ENCODE results near the gene PDIA4. TPM values are rescaled to one million over a fixed set of nuclear protein-coding genes. Genes with fewer than 3 reads are reported as not detected.
"Not testable (repeated sequence)": the region's sequence is repeated elsewhere in the genome, so short reads cannot be mapped to it uniquely, and the experiment has no call there.

Gene PDIA4
- total and polyA plus RNA-seq, 2 donors from 2014 or later = 69.9 to 159 TPM

DNA sequence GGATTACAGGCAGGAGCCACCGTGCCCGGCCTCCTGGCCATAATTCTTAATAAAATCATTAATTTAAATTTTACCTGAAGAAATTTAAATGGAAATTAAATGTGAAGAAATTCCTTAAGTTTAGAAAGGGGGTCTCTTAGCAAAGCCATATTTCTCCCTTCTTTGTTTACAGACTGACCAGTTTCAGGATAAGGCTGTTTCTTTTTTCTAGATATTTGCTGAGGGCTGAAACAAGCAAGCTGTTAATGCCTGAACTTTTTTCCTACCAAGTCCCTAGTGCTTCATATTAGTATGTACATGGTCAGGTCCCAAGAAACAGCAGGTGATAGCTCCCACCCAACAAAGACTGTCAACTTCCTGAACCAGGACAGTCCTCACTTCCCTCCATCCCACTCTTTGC is 18.1 kb upstream of the PDIA4 start:
- H3K4me3 ChIP-seq (ENCODE audit: low read length in 3 of 3) = no peak overlapping the region
- peak in 1 of 5 donors; percentile 4 for DNase-seq
- H3K9ac ChIP-seq (ENCODE audit: low read length in 3 of 3) = no peak overlapping the region
- intact Hi-C loops (cut with DNase I) = no loop called here
- H3K27me3 ChIP-seq (ENCODE audit: control insufficient read depth, insufficient read depth, low read length) = no peaks in the 10 kb centered on the region
- TF ChIP-seq, protein P1, sequence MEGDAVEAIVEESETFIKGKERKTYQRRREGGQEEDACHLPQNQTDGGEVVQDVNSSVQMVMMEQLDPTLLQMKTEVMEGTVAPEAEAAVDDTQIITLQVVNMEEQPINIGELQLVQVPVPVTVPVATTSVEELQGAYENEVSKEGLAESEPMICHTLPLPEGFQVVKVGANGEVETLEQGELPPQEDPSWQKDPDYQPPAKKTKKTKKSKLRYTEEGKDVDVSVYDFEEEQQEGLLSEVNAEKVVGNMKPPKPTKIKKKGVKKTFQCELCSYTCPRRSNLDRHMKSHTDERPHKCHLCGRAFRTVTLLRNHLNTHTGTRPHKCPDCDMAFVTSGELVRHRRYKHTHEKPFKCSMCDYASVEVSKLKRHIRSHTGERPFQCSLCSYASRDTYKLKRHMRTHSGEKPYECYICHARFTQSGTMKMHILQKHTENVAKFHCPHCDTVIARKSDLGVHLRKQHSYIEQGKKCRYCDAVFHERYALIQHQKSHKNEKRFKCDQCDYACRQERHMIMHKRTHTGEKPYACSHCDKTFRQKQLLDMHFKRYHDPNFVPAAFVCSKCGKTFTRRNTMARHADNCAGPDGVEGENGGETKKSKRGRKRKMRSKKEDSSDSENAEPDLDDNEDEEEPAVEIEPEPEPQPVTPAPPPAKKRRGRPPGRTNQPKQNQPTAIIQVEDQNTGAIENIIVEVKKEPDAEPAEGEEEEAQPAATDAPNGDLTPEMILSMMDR (IDR thresholded peaks at IDR 0.05; ENCODE audit: borderline replicate concordance, extremely low read depth, insufficient read depth) = no peak
- FAIRE-seq = no peak
- H3K27ac ChIP-seq (ENCODE audit: low read depth in 2 of 2, low read length in 2 of 2) = no peak overlapping the region
- no peaks in the 10 kb centered on the region for H3K4me1 ChIP-seq (ENCODE audit: control insufficient read depth in 2 of 3, insufficient read depth in 2 of 3, low read depth in 1 of 3, low read length in 3 of 3)
- no peaks in the 10 kb centered on the region for H3K36me3 ChIP-seq (ENCODE audit: control insufficient read depth in 2 of 3, insufficient read depth in 3 of 3, low read length in 3 of 3)
- no peaks in the 10 kb centered on the region for H3K9me3 ChIP-seq (ENCODE audit: control insufficient read depth in 2 of 3, insufficient read depth in 1 of 3, low read length in 3 of 3)

DNA sequence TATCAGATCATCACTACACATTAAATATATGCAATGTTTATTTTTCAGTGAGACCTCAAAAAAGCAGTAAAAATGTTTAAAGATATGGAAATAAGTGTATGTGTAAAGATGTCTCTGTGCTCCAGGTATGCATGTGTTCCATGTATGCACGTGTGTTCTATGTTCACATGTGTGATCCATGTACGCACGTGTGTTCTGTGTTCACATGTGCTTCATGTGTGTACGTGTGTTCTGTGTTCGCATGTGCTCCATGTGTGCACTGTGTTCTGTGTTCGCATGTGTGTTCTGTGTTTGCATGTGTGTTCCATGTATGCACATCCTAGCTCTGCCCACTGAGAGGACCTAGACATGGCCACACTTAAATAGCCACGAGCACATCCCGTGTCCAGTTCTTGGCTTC is 15.6 kb upstream of the PDIA4 start:
- DNase-seq (no peak), FAIRE-seq (no peak)
- no peaks in the 10 kb centered on the region for H3K4me1 ChIP-seq (ENCODE audit: control insufficient read depth in 2 of 3, insufficient read depth in 2 of 3, low read depth in 1 of 3, low read length in 3 of 3)
- no peaks in the 10 kb centered on the region for H3K27me3 ChIP-seq (ENCODE audit: control insufficient read depth, insufficient read depth, low read length)
- no peaks in the 10 kb centered on the region for H3K36me3 ChIP-seq (ENCODE audit: control insufficient read depth in 2 of 3, insufficient read depth in 3 of 3, low read length in 3 of 3)
- TF ChIP-seq, protein P1 (IDR thresholded peaks at IDR 0.05; ENCODE audit: borderline replicate concordance, extremely low read depth, insufficient read depth) = no peak
- H3K27ac ChIP-seq (ENCODE audit: low read depth in 2 of 2, low read length in 2 of 2) = no peak overlapping the region
- intact Hi-C loops (cut with DNase I) = no loop called here
- H3K9me3 ChIP-seq (ENCODE audit: control insufficient read depth in 2 of 3, insufficient read depth in 1 of 3, low read length in 3 of 3) = no peaks in the 10 kb centered on the region
- no peak overlapping the region for H3K9ac ChIP-seq (ENCODE audit: low read length in 3 of 3)
- H3K4me3 ChIP-seq (ENCODE audit: low read length in 3 of 3) = no peak overlapping the region

DNA sequence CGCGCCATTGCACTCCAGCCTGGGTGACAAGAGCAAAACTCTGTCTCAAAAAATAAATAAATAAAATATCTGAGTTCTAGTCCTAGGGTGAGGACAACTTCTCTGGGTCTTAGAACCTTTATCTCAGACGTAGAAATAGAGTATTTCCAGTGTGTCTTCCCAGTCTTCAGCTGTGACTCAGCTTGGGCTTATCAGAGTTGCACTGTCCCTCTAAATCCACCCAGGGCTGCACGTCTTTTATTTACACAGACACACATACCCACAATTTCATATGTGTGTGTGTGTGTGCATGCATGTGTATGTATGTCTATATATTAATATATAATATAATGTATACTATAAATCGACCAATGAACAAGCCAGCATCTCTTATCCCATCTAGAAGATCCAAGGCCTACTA is 13.0 kb upstream of the PDIA4 start:
- no peak overlapping the region for H3K4me3 ChIP-seq (ENCODE audit: low read length in 3 of 3)
- no peaks in the 10 kb centered on the region for H3K9me3 ChIP-seq (ENCODE audit: control insufficient read depth in 2 of 3, insufficient read depth in 1 of 3, low read length in 3 of 3)
- no peaks in the 10 kb centered on the region for H3K27me3 ChIP-seq (ENCODE audit: control insufficient read depth, insufficient read depth, low read length)
- DNase-seq = no peak
- no peaks in the 10 kb centered on the region for H3K4me1 ChIP-seq (ENCODE audit: control insufficient read depth in 2 of 3, insufficient read depth in 2 of 3, low read depth in 1 of 3, low read length in 3 of 3)
- intact Hi-C loops (cut with DNase I) = no loop called here
- FAIRE-seq = no peak
- H3K36me3 ChIP-seq (ENCODE audit: control insufficient read depth in 2 of 3, insufficient read depth in 3 of 3, low read length in 3 of 3) = no peaks in the 10 kb centered on the region
- TF ChIP-seq, protein P1 (IDR thresholded peaks at IDR 0.05; ENCODE audit: borderline replicate concordance, extremely low read depth, insufficient read depth) = no peak
- H3K9ac ChIP-seq (ENCODE audit: low read length in 3 of 3) = no peak overlapping the region
- H3K27ac ChIP-seq (ENCODE audit: low read depth in 2 of 2, low read length in 2 of 2) = no peak overlapping the region

DNA sequence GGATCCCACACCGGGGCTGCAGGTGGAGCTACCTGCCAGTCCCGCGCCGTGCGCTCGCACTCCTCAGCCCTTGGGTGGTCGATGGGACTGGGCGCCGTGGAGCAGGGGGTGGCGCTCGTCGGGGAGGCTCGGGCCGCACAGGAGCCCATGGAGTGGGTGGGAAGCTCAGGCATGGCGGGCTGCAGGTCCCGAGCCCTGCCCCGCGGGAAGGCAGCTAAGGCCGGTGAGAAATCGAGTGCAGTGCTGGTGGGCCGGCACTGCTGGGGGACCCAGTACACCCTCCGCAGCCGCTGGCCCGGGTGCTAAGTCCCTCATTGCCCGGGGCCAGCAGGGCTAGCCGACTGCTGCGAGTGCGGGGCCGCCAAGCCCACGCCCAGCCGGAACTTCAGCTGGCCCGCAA is 10.3 kb upstream of the PDIA4 start:
- H3K27me3 ChIP-seq (ENCODE audit: control insufficient read depth, insufficient read depth, low read length); H3K4me1 ChIP-seq (ENCODE audit: control insufficient read depth in 2 of 3, insufficient read depth in 2 of 3, low read depth in 1 of 3, low read length in 3 of 3); H3K9ac ChIP-seq (ENCODE audit: low read length in 3 of 3); intact Hi-C loops (cut with DNase I); FAIRE-seq; H3K36me3 ChIP-seq (ENCODE audit: control insufficient read depth in 2 of 3, insufficient read depth in 3 of 3, low read length in 3 of 3); H3K4me3 ChIP-seq (ENCODE audit: low read length in 3 of 3); H3K27ac ChIP-seq (ENCODE audit: low read depth in 2 of 2, low read length in 2 of 2); DNase-seq; H3K9me3 ChIP-seq (ENCODE audit: control insufficient read depth in 2 of 3, insufficient read depth in 1 of 3, low read length in 3 of 3): not testable (repeated sequence)
